AG04449 (cell line): ENCODE measurements around the gene MINDY4.

Experiments used
- CTCF ChIA-PET: fragments of 350-600 bp; formaldehyde crosslinking; extraction: SDS; loops from one replicate; lab custom pipeline; 2021; ENCODE audit warnings: antibody characterized with exemption; lab: Yijun Ruan, JAX
- POLR2A ChIA-PET: fragments of 400-600, 350-600 bp; formaldehyde crosslinking; extraction: SDS; loops from one replicate; lab custom pipeline; 2020; ENCODE audit warnings: antibody characterized with exemption, inconsistent platforms; lab: Yijun Ruan, JAX
- DNase-seq: peaks from one replicate; pipeline ENCODE4 v3.0.0-alpha.2; 2010; ENCODE audit warnings: low read depth, low spot score
- H3K4me3 ChIP-seq: 2 replicates; pipeline ENCODE4 v1.5.1; 2011; ENCODE audit warnings: low read depth, mild to moderate bottlenecking, control low read depth, low read length
- TF ChIP-seq, protein P1 (sequence below): IDR thresholded peaks from one replicate; pipeline ENCODE4 v1.5.1; 2011; ENCODE audit warnings: mild to moderate bottlenecking, moderate library complexity, low read length, control low read depth, inconsistent platforms; ENCODE audit not compliant: insufficient read depth; ENCODE audit errors: missing control alignments

Gene MINDY4

DNA sequence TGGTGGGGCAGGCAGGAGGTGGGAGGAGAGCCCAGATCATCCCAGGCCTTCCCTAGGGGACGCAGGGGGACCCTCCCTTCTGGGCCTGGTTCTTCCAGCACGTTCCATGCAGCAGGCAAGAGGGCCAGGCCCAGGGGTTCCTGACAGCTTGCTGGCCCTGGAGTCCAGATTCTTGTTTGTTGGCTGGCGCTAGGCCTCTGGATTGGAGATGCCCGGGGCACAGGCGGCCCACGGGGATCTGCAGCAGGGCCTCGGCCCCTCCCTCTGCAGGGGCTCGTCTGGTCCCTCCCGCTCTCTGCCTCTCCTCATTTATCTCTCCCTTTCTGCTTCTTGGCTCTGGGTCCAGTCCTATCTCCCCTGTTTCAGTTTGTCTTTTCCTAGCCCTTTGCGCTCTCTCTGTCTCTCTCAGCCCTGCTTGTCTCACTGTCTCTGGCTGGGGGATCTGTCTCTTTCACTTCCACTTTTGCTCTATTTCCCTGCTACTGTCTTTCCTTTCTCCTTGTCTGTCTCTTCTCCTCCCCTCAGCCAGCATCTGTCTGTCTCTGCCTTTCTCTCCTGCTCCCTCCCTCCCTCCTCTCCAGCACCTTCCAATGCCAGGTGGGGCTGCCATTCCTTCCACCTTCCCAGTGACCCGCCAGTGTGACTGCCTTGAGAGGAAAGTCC lies 139.3 kb downstream of the MINDY4 start:
- POLR2A ChIA-PET: no interaction called here
- TF ChIP-seq, protein P1, sequence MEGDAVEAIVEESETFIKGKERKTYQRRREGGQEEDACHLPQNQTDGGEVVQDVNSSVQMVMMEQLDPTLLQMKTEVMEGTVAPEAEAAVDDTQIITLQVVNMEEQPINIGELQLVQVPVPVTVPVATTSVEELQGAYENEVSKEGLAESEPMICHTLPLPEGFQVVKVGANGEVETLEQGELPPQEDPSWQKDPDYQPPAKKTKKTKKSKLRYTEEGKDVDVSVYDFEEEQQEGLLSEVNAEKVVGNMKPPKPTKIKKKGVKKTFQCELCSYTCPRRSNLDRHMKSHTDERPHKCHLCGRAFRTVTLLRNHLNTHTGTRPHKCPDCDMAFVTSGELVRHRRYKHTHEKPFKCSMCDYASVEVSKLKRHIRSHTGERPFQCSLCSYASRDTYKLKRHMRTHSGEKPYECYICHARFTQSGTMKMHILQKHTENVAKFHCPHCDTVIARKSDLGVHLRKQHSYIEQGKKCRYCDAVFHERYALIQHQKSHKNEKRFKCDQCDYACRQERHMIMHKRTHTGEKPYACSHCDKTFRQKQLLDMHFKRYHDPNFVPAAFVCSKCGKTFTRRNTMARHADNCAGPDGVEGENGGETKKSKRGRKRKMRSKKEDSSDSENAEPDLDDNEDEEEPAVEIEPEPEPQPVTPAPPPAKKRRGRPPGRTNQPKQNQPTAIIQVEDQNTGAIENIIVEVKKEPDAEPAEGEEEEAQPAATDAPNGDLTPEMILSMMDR: no peak
- no peak for DNase-seq
- CTCF ChIA-PET: interaction anchor here (2.2 kb wide), 1 partner anchor 28 kb away, joined by 11 read pairs; no protein-coding TSS in a partner anchor
- H3K4me3 ChIP-seq: no peak overlapping the region

DNA sequence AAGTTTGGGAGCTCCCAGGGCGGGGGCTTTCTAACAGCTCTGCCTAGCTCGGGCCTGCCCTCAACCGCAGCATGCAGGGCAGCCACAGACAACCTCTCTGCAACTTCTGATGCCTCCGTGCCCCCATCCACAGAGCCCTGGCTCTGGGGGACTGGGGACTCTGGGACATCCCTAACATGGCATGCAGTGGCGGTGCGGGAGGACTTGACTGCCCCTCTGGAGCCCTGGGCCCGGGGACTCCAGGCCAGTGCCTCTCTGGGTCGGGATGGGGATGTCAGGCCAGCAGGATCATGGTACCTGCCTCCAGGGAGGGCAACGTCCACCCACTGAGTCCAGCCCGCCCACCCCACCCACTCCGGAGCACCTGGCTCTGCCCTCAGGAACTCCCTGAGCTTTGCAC lies 139.9 kb downstream of the MINDY4 start:
- CTCF ChIA-PET: interaction anchor here (2.2 kb wide), 1 partner anchor 28 kb away, joined by 11 read pairs; no protein-coding TSS in a partner anchor
- no peak for DNase-seq
- TF ChIP-seq, protein P1: no peak
- no peak overlapping the region for H3K4me3 ChIP-seq
- POLR2A ChIA-PET: no interaction called here

DNA sequence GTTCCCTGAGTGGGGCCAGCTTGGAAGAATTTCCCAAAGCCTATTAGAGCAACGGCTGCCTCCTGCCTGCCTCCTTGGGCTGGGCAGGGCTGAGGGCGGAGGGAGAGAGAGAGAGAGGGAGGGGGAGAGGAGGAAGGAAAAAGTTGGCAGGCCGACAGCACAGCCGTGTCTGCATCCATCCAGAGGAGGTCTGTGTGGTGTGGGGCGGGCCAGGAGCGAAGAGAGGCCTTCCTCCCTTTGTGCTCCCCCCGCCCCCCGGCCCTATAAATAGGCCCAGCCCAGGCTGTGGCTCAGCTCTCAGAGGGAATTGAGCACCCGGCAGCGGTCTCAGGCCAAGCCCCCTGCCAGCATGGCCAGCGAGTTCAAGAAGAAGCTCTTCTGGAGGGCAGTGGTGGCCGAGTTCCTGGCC lies 140.3 kb downstream of the MINDY4 start, which contains the start of gene AQP1:
AQP1 (plus strand) TSS at position 293 of the 409 bp plus-strand sequence; CDS start at position 350, 57 bp downstream.
- TF ChIP-seq, protein P1: no peak
- no peak for DNase-seq
- ChIA-PET POLR2A (no interaction called here), CTCF (interaction anchor here (2.2 kb wide), 1 partner anchor 27 kb away, joined by 11 read pairs; no protein-coding TSS in a partner anchor)
- H3K4me3 ChIP-seq: no peak within 1 kb of the TSS

GRCh38 chr7:30912021-30912730 lies 141.0 kb downstream of the MINDY4 start:
- no peak for DNase-seq
- TF ChIP-seq, protein P1: no peak
- H3K4me3 ChIP-seq: no peak overlapping the region
- ChIA-PET POLR2A (no interaction called here), CTCF (interaction anchor here (2.2 kb wide), 1 partner anchor 27 kb away, joined by 11 read pairs; no protein-coding TSS in a partner anchor)

- POLR2A ChIA-PET: no interaction called here
Observed at GRCh38 chr7:30912731-30912985, 141.4 kb downstream of the MINDY4 start.

More at GRCh38 chr7:30912731-30912985, 141.4 kb downstream of the MINDY4 start:
- DNase-seq: no peak
- TF ChIP-seq, protein P1: no peak
- H3K4me3 ChIP-seq: no peak overlapping the region
- CTCF ChIA-PET: interaction anchor here (2.2 kb wide), 1 partner anchor 26 kb away, joined by 11 read pairs; no protein-coding TSS in a partner anchor
